ENCODE results near the gene SLC35F5. TPM values are rescaled to one million over a fixed set of nuclear protein-coding genes. Genes with fewer than 3 reads are reported as not detected.
A peak's percentile ranks its signal among the peaks of the same experiment; 100 is the strongest.

SLC35F5 gene
- total and polyA plus RNA-seq, 2 of the 13 experiments (the other 11 are each of a cell fraction or from before 2014, with no cell fraction given) = 139 to 174 TPM

DNA sequence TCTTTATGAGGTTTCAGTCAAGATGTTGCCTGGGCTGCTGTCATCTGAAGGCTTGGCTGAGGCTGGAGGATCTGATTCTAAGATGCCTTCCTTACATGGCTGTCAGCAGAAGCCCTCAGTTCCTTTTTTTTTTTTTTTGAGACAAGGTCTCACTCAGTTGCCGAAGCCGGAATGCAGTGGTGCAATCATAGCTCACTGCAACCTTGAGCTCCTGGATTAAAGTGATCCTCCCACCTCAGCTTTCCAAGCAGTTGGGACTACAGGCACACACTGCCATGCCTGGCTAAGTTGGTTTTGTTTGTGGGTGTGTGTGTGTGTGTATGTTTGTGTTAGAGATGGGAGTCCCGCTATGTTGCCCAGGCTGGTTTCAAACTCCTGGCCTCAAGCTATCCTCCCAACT lies 13.1 kb upstream of the SLC35F5 start:
- Histone ChIP-seq H3K4me1 (ENCODE audit: insufficient read depth, low read length) (peaks cover 7% of the 10 kb centered on the region), H3K4me2 (ENCODE audit: low read depth, low read length) (no peak overlapping the region), H3K27me3 (ENCODE audit: control insufficient read depth in 1 of 2, insufficient read depth in 2 of 2, low read length in 2 of 2) (0 out of 5 replicates have a peak, but pooled peaks cover 0 to 4% of the 10 kb centered on the region in 2 experiments), H3K9me3 (ENCODE audit: low read length) (peaks cover 6% of the 10 kb centered on the region; the same call in 1 of the 2 replicates), H4K20me1 (ENCODE audit: insufficient read depth, low read length) (no peaks in the 10 kb centered on the region), H2AFZ (ENCODE audit: low read length) (no peak overlapping the region), H3K79me2 (ENCODE audit: insufficient read depth, low read length) (no peaks in the 10 kb centered on the region), H3K9ac (ENCODE audit: insufficient read depth, low read depth, low read length) (no peak overlapping the region), H3K4me3 (replicated peaks in 1 of 3; ENCODE audit: insufficient read depth in 1 of 3, low read depth in 2 of 3, low read length in 3 of 3) (no peak overlapping the region), H3K36me3 (replicated peaks in 1 of 2; ENCODE audit: control insufficient read depth in 1 of 2, insufficient read depth in 2 of 2, low read length in 2 of 2) (no peaks in the 10 kb centered on the region), H3K27ac (ENCODE audit: extremely low read length, insufficient read depth, low read length) (no peak overlapping the region)
- FAIRE-seq (peak; percentile 43), DNase-seq (ENCODE audit: low spot score) (peak; percentile 45), ATAC-seq (peak; percentile 81)
- POLR2A ChIA-PET = interaction anchor here (0.9 to 1.9 kb wide), 2 partner anchors 13 to 208 kb away, joined by 3 to 13 read pairs; partner anchors contain the start of gene SLC35F5
- CTCF ChIA-PET (ENCODE audit: low intra/inter-chr PET ratio, low total read pairs) = no interaction called here
- BruUV-seq (replicated peaks) = no TSS peak
- 2% methylated on average over 3 of the region's 3 CpGs for WGBS (ENCODE audit: low lambda C conversion rate)
- intact Hi-C loops (cut with micrococcal nuclease; ENCODE audit: unreplicated experiment) (no loop called here), in situ Hi-C loops (cut with HindIII; ENCODE audit: extremely low pct_ligation_motif_present, low pct_unique_long_range_greater_than_20kb) (loop anchor here (25.0 kb wide), 1 partner anchor 793 kb away; no protein-coding TSS in a partner anchor)
- TF ChIP-seq PHF20 (CRISPR knock-in tag; IDR thresholded peaks at IDR 0.05) (no peak), ELF1 (CRISPR knock-in tag; IDR thresholded peaks at IDR 0.05) (no peak), TAF1 (CRISPR knock-in tag; IDR thresholded peaks at IDR 0.05) (no peak), HIVEP1 (CRISPR knock-in tag; IDR thresholded peaks at IDR 0.05) (no peak), ZNF362 (CRISPR knock-in tag; IDR thresholded peaks at IDR 0.05; ENCODE audit: borderline replicate concordance) (peak; percentile 72), HOXA5 (CRISPR knock-in tag; IDR thresholded peaks at IDR 0.05) (no peak), ZNF205 (CRISPR knock-in tag; IDR thresholded peaks at IDR 0.05) (no peak), PITX1 (CRISPR knock-in tag; IDR thresholded peaks at IDR 0.05) (peak; percentile 58; the same call in 1 of the 2 replicates), ZNF337 (CRISPR knock-in tag; IDR thresholded peaks at IDR 0.05; ENCODE audit: borderline replicate concordance, low read depth) (no peak), MEIS2 (CRISPR knock-in tag; IDR thresholded peaks at IDR 0.05) (no peak), CEBPG (CRISPR knock-in tag; IDR thresholded peaks at IDR 0.05) (0 out of 2 replicates have a peak, but pooled peaks have one; percentile 34), ZKSCAN8 (CRISPR knock-in tag; IDR thresholded peaks at IDR 0.05; ENCODE audit: borderline replicate concordance) (no peak), CEBPB (IDR thresholded peaks at IDR 0.05; ENCODE audit: borderline replicate concordance, low read depth, low read length) (peak; percentile 69; the same call in 1 of the 2 replicates), ZNF644 (CRISPR knock-in tag; IDR thresholded peaks at IDR 0.05; ENCODE audit: low read depth) (0 out of 2 replicates have a peak, but pooled peaks have one; percentile 22), TEAD3 (CRISPR knock-in tag; optimal IDR thresholded peaks at IDR 0.05; ENCODE audit: borderline replicate concordance) (peak; percentile 64), ZNF563 (CRISPR knock-in tag; IDR thresholded peaks at IDR 0.05) (no peak), MZF1 (CRISPR knock-in tag; IDR thresholded peaks at IDR 0.05; ENCODE audit: borderline replicate concordance) (no peak), HNF4A (CRISPR knock-in tag; IDR thresholded peaks at IDR 0.05) (0 out of 2 replicates have a peak, but pooled peaks have one; percentile 30)
- TF ChIP-seq, protein P1, sequence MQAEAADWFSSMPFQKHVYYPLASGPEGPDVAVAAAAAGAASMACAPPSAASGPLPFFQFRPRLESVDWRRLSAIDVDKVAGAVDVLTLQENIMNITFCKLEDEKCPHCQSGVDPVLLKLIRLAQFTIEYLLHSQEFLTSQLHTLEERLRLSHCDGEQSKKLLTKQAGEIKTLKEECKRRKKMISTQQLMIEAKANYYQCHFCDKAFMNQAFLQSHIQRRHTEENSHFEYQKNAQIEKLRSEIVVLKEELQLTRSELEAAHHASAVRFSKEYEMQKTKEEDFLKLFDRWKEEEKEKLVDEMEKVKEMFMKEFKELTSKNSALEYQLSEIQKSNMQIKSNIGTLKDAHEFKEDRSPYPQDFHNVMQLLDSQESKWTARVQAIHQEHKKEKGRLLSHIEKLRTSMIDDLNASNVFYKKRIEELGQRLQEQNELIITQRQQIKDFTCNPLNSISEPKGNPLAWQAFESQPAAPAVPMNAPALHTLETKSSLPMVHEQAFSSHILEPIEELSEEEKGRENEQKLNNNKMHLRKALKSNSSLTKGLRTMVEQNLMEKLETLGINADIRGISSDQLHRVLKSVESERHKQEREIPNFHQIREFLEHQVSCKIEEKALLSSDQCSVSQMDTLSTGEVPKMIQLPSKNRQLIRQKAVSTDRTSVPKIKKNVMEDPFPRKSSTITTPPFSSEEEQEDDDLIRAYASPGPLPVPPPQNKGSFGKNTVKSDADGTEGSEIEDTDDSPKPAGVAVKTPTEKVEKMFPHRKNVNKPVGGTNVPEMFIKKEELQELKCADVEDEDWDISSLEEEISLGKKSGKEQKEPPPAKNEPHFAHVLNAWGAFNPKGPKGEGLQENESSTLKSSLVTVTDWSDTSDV (CRISPR knock-in tag; IDR thresholded peaks at IDR 0.05) = no peak
- TF ChIP-seq, protein P2, sequence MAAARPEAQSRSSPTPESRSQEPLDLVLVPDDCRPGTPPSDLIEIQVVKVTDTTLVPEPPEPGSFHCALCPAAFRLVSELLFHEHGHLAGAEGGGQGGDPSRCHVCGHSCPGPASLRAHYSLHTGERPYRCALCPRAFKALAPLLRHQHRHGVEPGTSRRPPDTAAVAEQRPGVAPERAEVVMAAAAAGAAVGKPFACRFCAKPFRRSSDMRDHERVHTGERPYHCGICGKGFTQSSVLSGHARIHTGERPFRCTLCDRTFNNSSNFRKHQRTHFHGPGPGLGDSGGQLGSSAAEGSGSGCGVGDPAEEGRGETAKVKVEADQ (CRISPR knock-in tag; IDR thresholded peaks at IDR 0.05; ENCODE audit: borderline replicate concordance) = no peak
- TF ChIP-seq, protein P3, sequence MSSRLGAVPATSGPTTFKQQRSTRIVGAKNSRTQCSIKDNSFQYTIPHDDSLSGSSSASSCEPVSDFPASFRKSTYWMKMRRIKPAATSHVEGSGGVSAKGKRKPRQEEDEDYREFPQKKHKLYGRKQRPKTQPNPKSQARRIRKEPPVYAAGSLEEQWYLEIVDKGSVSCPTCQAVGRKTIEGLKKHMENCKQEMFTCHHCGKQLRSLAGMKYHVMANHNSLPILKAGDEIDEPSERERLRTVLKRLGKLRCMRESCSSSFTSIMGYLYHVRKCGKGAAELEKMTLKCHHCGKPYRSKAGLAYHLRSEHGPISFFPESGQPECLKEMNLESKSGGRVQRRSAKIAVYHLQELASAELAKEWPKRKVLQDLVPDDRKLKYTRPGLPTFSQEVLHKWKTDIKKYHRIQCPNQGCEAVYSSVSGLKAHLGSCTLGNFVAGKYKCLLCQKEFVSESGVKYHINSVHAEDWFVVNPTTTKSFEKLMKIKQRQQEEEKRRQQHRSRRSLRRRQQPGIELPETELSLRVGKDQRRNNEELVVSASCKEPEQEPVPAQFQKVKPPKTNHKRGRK (CRISPR knock-in tag; IDR thresholded peaks at IDR 0.05) = 0 out of 2 replicates have a peak, but pooled peaks have one; percentile 35
